Smooth muscle cell (in vitro differentiated cells): ENCODE measurements around the gene SGIP1. TPM values are rescaled to one million over a fixed set of nuclear protein-coding genes. Genes with fewer than 3 reads are reported as not detected.
"Not testable (repeated sequence)": the region's sequence is repeated elsewhere in the genome, so short reads cannot be mapped to it uniquely, and the experiment has no call there.

ENCODE experiments used
- DNase-seq: peaks from one replicate; lab custom pipeline; 2025; ENCODE audit not compliant: unreplicated experiment; lab: John Stamatoyannopoulos, UW
- H2AFZ ChIP-seq: fragments of 200-600 bp; sonication (generic); 2 replicates; pipeline ENCODE4 v1.6.0; 2016; ENCODE audit warnings: antibody characterized with exemption, low read depth, mild to moderate bottlenecking
- H3F3A ChIP-seq: fragments of 200-600 bp; sonication (generic); 2 replicates; pipeline ENCODE4 v1.6.0; 2017; ENCODE audit warnings: antibody characterized with exemption, low read depth
- H3K27ac ChIP-seq: fragments of 200-600 bp; sonication (generic); 2 replicates; pipeline ENCODE4 v1.5.1; 2016; ENCODE audit warnings: low read depth, mild to moderate bottlenecking
- H3K27me3 ChIP-seq: fragments of 200-600 bp; sonication (generic); 2 replicates; pipeline ENCODE4 v1.6.1; 2016; ENCODE audit warnings: low read depth, mild to moderate bottlenecking
- H3K36me3 ChIP-seq: fragments of 200-600 bp; sonication (generic); 2 replicates; pipeline ENCODE4 v1.5.1; 2016; ENCODE audit warnings: low read depth
- H3K4me1 ChIP-seq: fragments of 200-600 bp; sonication (generic); 2 replicates; pipeline ENCODE4 v1.5.1; 2016; ENCODE audit warnings: low read depth
- H3K4me2 ChIP-seq: fragments of 200-600 bp; sonication (generic); 2 replicates; pipeline ENCODE4 v1.6.0; 2016; ENCODE audit warnings: mild to moderate bottlenecking
- H3K4me3 ChIP-seq: fragments of 200-600 bp; sonication (generic); 2 replicates; pipeline ENCODE4 v1.5.1; 2016; ENCODE audit warnings: mild to moderate bottlenecking
- H3K79me2 ChIP-seq: fragments of 200-600 bp; sonication (generic); 2 replicates; pipeline ENCODE4 v1.6.0; 2016; ENCODE audit warnings: low read depth, mild to moderate bottlenecking
- H3K9ac ChIP-seq: fragments of 200-600 bp; sonication (generic); 2 replicates; pipeline ENCODE4 v1.6.0; 2016; ENCODE audit warnings: low read depth
- H3K9me3 ChIP-seq: fragments of 200-600 bp; sonication (generic); replicated peaks from 2 replicates; pipeline ENCODE4 v1.5.1; 2016; ENCODE audit warnings: low read depth
- H4K20me1 ChIP-seq: fragments of 200-600 bp; sonication (generic); 2 replicates; pipeline ENCODE4 v1.6.0; 2016; ENCODE audit warnings: low read depth
- CTCF ChIP-seq: fragments of 200-600 bp; sonication (generic); IDR thresholded peaks from 2 replicates; pipeline ENCODE4 v1.5.1; 2017; ENCODE audit warnings: borderline replicate concordance, mild to moderate bottlenecking, antibody characterized with exemption; ENCODE audit not compliant: insufficient read depth, poor library complexity, severe bottlenecking
- WGBS: methylation state at CpG from one replicate; pipeline ENCODE4 v1.1.7; 2016; ENCODE audit warnings: low lambda C conversion rate; 5-methylcytosine and 5-hydroxymethylcytosine counted together
- polyA plus RNA-seq: library from polyadenylated mRNA; unstranded; fragments of >200 nt; fragmentation: Nextera tagmentation; extraction: Ambion mirVana; gene quantifications from 2 replicates; pipeline ENCODE4 v1.2.1, GENCODE V29; 2016
- total RNA-seq: library from RNA; depleted of rRNA; stranded (reverse); fragments of >200 nt; gene quantifications from 2 replicates; pipeline ENCODE4 v1.2.3, GENCODE V29; 2014

Gene SGIP1
- total and polyA plus RNA-seq, 2 experiments from 2014 or later, result 0.89 to 3.5 TPM

GRCh38 chr1:66712839-66713238, 178.9 kb downstream of the SGIP1 start:
- WGBS, result 67% methylated on average over 2 of the region's 2 CpGs
- H3K9me3 ChIP-seq, result no peaks in the 10 kb centered on the region
- H3K4me2 ChIP-seq, result no peak overlapping the region
- no peak overlapping the region for H2AFZ ChIP-seq
- H3K9ac ChIP-seq, result no peak overlapping the region
- H3K4me1 ChIP-seq, result no peaks in the 10 kb centered on the region
- H3K79me2 ChIP-seq, result no peaks in the 10 kb centered on the region
- TF ChIP-seq CTCF, result no peak
- no peaks in the 10 kb centered on the region for H3K36me3 ChIP-seq
- H3K27me3 ChIP-seq, result no peaks in the 10 kb centered on the region
- no peak overlapping the region for H3K27ac ChIP-seq
- no peak overlapping the region for H3K4me3 ChIP-seq
- DNase-seq, result no peak
- H4K20me1 ChIP-seq, result no peaks in the 10 kb centered on the region
- H3F3A ChIP-seq, result no peaks in the 10 kb centered on the region

GRCh38 chr1:66723985-66724384, 190.0 kb downstream of the SGIP1 start:
- Histone ChIP-seq H3K9ac (no peak overlapping the region), H4K20me1 (no peaks in the 10 kb centered on the region), H3K4me2 (no peak overlapping the region), H3K27ac (no peak overlapping the region), H3K36me3 (no peaks in the 10 kb centered on the region), H3K4me3 (no peak overlapping the region), H3K79me2 (no peaks in the 10 kb centered on the region), H2AFZ (no peak overlapping the region), H3K4me1 (no peaks in the 10 kb centered on the region), H3K27me3 (no peaks in the 10 kb centered on the region), H3F3A (no peaks in the 10 kb centered on the region), H3K9me3 (no peaks in the 10 kb centered on the region)
- no peak for TF ChIP-seq CTCF
- no peak for DNase-seq

- H3F3A ChIP-seq, result no peaks in the 10 kb centered on the region
- 23% methylated on average over 9 of the region's 9 CpGs for WGBS
- H3K9me3 ChIP-seq, result no peaks in the 10 kb centered on the region
- H3K27me3 ChIP-seq, result no peaks in the 10 kb centered on the region
- no peak overlapping the region for H3K27ac ChIP-seq
- DNase-seq, result no peak
- TF ChIP-seq CTCF, result peak; percentile 98
- H3K4me3 ChIP-seq, result no peak overlapping the region
- no peaks in the 10 kb centered on the region for H4K20me1 ChIP-seq
- no peaks in the 10 kb centered on the region for H3K4me1 ChIP-seq
- H3K79me2 ChIP-seq, result no peaks in the 10 kb centered on the region
- no peak overlapping the region for H3K9ac ChIP-seq
- no peaks in the 10 kb centered on the region for H3K36me3 ChIP-seq
- H3K4me2 ChIP-seq, result no peak overlapping the region
- peak overlapping the region; percentile 46 for H2AFZ ChIP-seq
Measured at GRCh38 chr1:66725885-66726665, 192.1 kb downstream of the SGIP1 start.

- Histone ChIP-seq H3K79me2 (no peaks in the 10 kb centered on the region), H4K20me1 (no peaks in the 10 kb centered on the region), H3K4me2 (no peak overlapping the region), H3K4me1 (no peaks in the 10 kb centered on the region), H3K36me3 (no peaks in the 10 kb centered on the region), H3K9me3 (no peaks in the 10 kb centered on the region), H3K9ac (no peak overlapping the region), H3K27me3 (no peaks in the 10 kb centered on the region), H3F3A (peaks cover 7% of the 10 kb centered on the region), H3K4me3 (no peak overlapping the region), H3K27ac (no peak overlapping the region), H2AFZ (no peak overlapping the region)
- 55% methylated on average over 2 of the region's 2 CpGs for WGBS
- TF ChIP-seq CTCF, result no peak
- DNase-seq, result no peak
Measured at GRCh38 chr1:66728021-66728420, 194.1 kb downstream of the SGIP1 start.

GRCh38 chr1:66728716-66729115, 194.8 kb downstream of the SGIP1 start:
- not testable (repeated sequence) for H3K27ac ChIP-seq, H3F3A ChIP-seq, H3K9me3 ChIP-seq, H3K4me2 ChIP-seq, H3K9ac ChIP-seq, H3K36me3 ChIP-seq, DNase-seq, H3K79me2 ChIP-seq, H3K4me3 ChIP-seq, H2AFZ ChIP-seq, H3K4me1 ChIP-seq, H4K20me1 ChIP-seq, H3K27me3 ChIP-seq
